HEK293 (cell line): Measurements from ENCODE around the gene ISCU.

ENCODE experiments used
- CTCF ChIA-PET: fragments of 350-600 bp; formaldehyde crosslinking; extraction: SDS; loops from one replicate; lab custom pipeline; 2021; ENCODE audit warnings: antibody characterized with exemption; lab: Yijun Ruan, JAX
- POLR2A ChIA-PET: fragments of 300-600 bp; formaldehyde crosslinking; extraction: SDS; loops from one replicate; lab custom pipeline; 2020; ENCODE audit warnings: antibody characterized with exemption, inconsistent platforms; lab: Yijun Ruan, JAX
- H3K27ac ChIP-seq: fragments of 200-500 bp; sonication (Bioruptor generic); 2 replicates; pipeline ENCODE4 v1.5.1; 2014; ENCODE audit warnings: low read depth, low read length, control low read depth, inconsistent platforms; ENCODE audit errors: extremely low read depth
- H3K36me3 ChIP-seq, 2 experiments: fragments of 200-500 bp in 1 of 2; sonication (Bioruptor generic) in 1 of 2; 1 replicate in 1 of 2; 2 replicates in 1 of 2; pipeline ENCODE4 v1.5.1; 2014 to 2017; ENCODE audit warnings: inconsistent platforms in 2 of 2, low read length in 2 of 2; ENCODE audit not compliant: control insufficient read depth in 2 of 2, insufficient read depth in 1 of 2
- H3K4me1 ChIP-seq: fragments of 200-500 bp; sonication (Bioruptor generic); 2 replicates; pipeline ENCODE4 v1.5.1; 2014; ENCODE audit warnings: mild to moderate bottlenecking, low read length, inconsistent platforms; ENCODE audit not compliant: control insufficient read depth, insufficient read depth
- H3K4me3 ChIP-seq: 2 replicates; pipeline ENCODE4 v1.5.1; 2011; ENCODE audit warnings: low read depth, mild to moderate bottlenecking, control low read depth, low read length, moderate library complexity
- H3K9me3 ChIP-seq: fragments of 200-500 bp; sonication (Bioruptor generic); 2 replicates; pipeline ENCODE4 v1.5.1; 2014; ENCODE audit warnings: low read depth, low read length, inconsistent platforms; ENCODE audit not compliant: control insufficient read depth, insufficient read depth
- PATZ1 ChIP-seq: fragments of 450-650 bp; formaldehyde crosslinking; IDR thresholded peaks from 2 replicates; pipeline ENCODE4 v1.5.1; 2016; ENCODE audit warnings: missing biosample characterization, missing genetic modification characterization
- PBX3 ChIP-seq: sonication (generic); formaldehyde crosslinking; IDR thresholded peaks from 2 replicates; pipeline ENCODE4 v1.8.1; 2022; ENCODE audit warnings: mild to moderate bottlenecking, moderate library complexity, missing genetic modification reagents
- PRDM10 ChIP-seq: fragments of 450-650 bp; formaldehyde crosslinking; IDR thresholded peaks from 2 replicates; pipeline ENCODE4 v1.5.1; 2016; ENCODE audit warnings: missing biosample characterization, missing genetic modification characterization
- PRDM6 ChIP-seq: fragments of 450-650 bp; formaldehyde crosslinking; IDR thresholded peaks from 2 replicates; pipeline ENCODE4 v1.5.1; 2017; ENCODE audit warnings: missing biosample characterization, missing genetic modification characterization
- WT1 ChIP-seq: fragments of 450-650 bp; formaldehyde crosslinking; IDR thresholded peaks from 2 replicates; pipeline ENCODE4 v1.5.1; 2016; ENCODE audit warnings: missing biosample characterization, missing genetic modification characterization
- ZNF221 ChIP-seq: fragments of 450-650 bp; formaldehyde crosslinking; IDR thresholded peaks from 2 replicates; pipeline ENCODE4 v1.5.1; 2017; ENCODE audit warnings: missing biosample characterization, missing genetic modification characterization, borderline replicate concordance
- ZNF24 ChIP-seq: fragments of 450-650 bp; formaldehyde crosslinking; IDR thresholded peaks from 2 replicates; pipeline ENCODE4 v1.5.1; 2016; ENCODE audit warnings: missing biosample characterization, missing genetic modification characterization
- ZNF280D ChIP-seq: fragments of 450-650 bp; formaldehyde crosslinking; IDR thresholded peaks from 2 replicates; pipeline ENCODE4 v1.5.1; 2016; ENCODE audit warnings: missing biosample characterization, missing genetic modification characterization
- ZNF366 ChIP-seq: fragments of 450-650 bp; formaldehyde crosslinking; conservative IDR thresholded peaks from 2 replicates; pipeline ENCODE4 v1.5.1; 2016; ENCODE audit warnings: missing biosample characterization, missing genetic modification characterization
- ZNF404 ChIP-seq: fragments of 450-650 bp; formaldehyde crosslinking; IDR thresholded peaks from 2 replicates; pipeline ENCODE4 v1.5.1; 2017; ENCODE audit warnings: missing biosample characterization, missing genetic modification characterization
- ZNF510 ChIP-seq: fragments of 450-650 bp; formaldehyde crosslinking; IDR thresholded peaks from 2 replicates; pipeline ENCODE4 v1.5.1; 2018; ENCODE audit warnings: mild to moderate bottlenecking, missing genetic modification characterization, missing biosample characterization; ENCODE audit not compliant: insufficient replicate concordance
- ZNF518A ChIP-seq: fragments of 450-650 bp; formaldehyde crosslinking; conservative IDR thresholded peaks from 2 replicates; pipeline ENCODE4 v1.5.1; 2016; ENCODE audit warnings: low read depth, missing biosample characterization, missing genetic modification characterization
- ZNF558 ChIP-seq: fragments of 450-650 bp; formaldehyde crosslinking; IDR thresholded peaks from 2 replicates; pipeline ENCODE4 v1.5.1; 2016; ENCODE audit warnings: missing biosample characterization, missing genetic modification characterization
- ZNF621 ChIP-seq: fragments of 450-650 bp; formaldehyde crosslinking; IDR thresholded peaks from 2 replicates; pipeline ENCODE4 v1.5.1; 2017; ENCODE audit warnings: missing biosample characterization, missing genetic modification characterization
- ZNF645 ChIP-seq: fragments of 450-650 bp; formaldehyde crosslinking; IDR thresholded peaks from 2 replicates; pipeline ENCODE4; 2016; ENCODE audit warnings: missing biosample characterization, missing genetic modification characterization
- ZNF707 ChIP-seq: fragments of 450-650 bp; formaldehyde crosslinking; IDR thresholded peaks from 2 replicates; pipeline ENCODE4 v1.5.1; 2016; ENCODE audit warnings: missing biosample characterization, missing genetic modification characterization
- ZSCAN16 ChIP-seq: fragments of 450-650 bp; formaldehyde crosslinking; IDR thresholded peaks from 2 replicates; pipeline ENCODE4 v1.5.1; 2016; ENCODE audit warnings: missing biosample characterization, missing genetic modification characterization

ISCU gene

GRCh38 chr12:108562348-108563135, at the start of gene ISCU:
Gene ISCU (plus strand): TSS chr12:108562596. CDS start chr12:108562623, 27 bp downstream.
- H3K27ac ChIP-seq: peak within 1 kb of the TSS; percentile 77
- 0 out of 2 replicates have a peak, but pooled peaks cover 2% of the 10 kb centered on the region for H3K4me1 ChIP-seq
- H3K36me3 ChIP-seq: peaks cover 20 to 44% of the 10 kb centered on the region in 2 experiments
- H3K9me3 ChIP-seq: no peaks in the 10 kb centered on the region
- ChIA-PET CTCF (interaction anchor here (0.6 to 2.5 kb wide), 7 partner anchors 10 to 1325 kb away, joined by 3 to 20 read pairs (median 3); no protein-coding TSS in a partner anchor), POLR2A (interaction anchor here (0.5 to 1.6 kb wide), 15 partner anchors 13 to 182 kb away, joined by 3 to 6 read pairs (median 4); partner anchors contain the start of gene FICD)
- H3K4me3 ChIP-seq: peak within 1 kb of the TSS; percentile 97
- TF ChIP-seq WT1 (tag by site-specific recombination) (no peak), ZNF518A (tag by site-specific recombination) (no peak), ZNF221 (tag by site-specific recombination) (no peak), ZNF280D (tag by site-specific recombination) (no peak), ZNF24 (tag by site-specific recombination) (no peak), ZNF707 (tag by site-specific recombination) (no peak), PRDM10 (tag by site-specific recombination) (no peak), ZNF621 (no peak), ZNF510 (tag by site-specific recombination) (no peak), PATZ1 (tag by site-specific recombination) (peak; percentile 55), PBX3 (CRISPR knock-in tag) (0 out of 2 replicates have a peak, but pooled peaks have one; percentile 51), PRDM6 (tag by site-specific recombination) (no peak), ZNF366 (tag by site-specific recombination) (no peak), ZNF645 (tag by site-specific recombination) (no peak), ZNF404 (no peak), ZSCAN16 (0 out of 2 replicates have a peak, but pooled peaks have one; percentile 21), ZNF558 (tag by site-specific recombination) (no peak)
